Lower leg skin (tissue), 3 donors: ENCODE results near the gene AKAP14.

Source experiments
- POLR2A ChIP-seq, 2 donors: fragments of 450-650 bp; IDR thresholded peaks; one replicate each; pipeline ENCODE4 v1.6.1; 2016 to 2017; ENCODE audit warnings: antibody characterized with exemption in 2 of 2, mild to moderate bottlenecking in 1 of 2, moderate library complexity in 1 of 2
- TF ChIP-seq, protein P1 (sequence below), 3 donors: fragments of 450-650 bp; IDR thresholded peaks; one replicate each; pipeline ENCODE4 v1.5.1; 2016; ENCODE audit warnings: antibody characterized with exemption in 3 of 3, mild to moderate bottlenecking in 3 of 3, moderate library complexity in 2 of 3

DNA sequence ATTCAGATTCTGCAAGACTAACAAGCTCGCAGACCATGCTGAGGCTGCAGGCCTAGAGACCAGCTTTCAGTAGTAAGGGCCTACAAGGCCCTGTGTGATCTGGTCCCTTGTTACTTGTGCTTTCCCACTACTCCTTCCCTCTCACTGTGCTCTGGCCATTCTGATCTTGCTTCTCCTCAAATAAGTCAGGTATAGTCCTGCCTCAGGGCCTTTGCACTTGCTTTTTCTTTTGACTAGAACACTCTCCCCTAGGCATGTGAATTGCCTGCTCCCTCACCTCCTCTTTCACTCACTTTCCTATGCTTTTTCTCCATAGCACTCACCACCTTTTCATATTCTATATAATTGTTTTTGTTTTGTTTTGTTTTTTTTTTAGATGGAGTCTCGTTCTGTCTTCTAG, 22.2 kb downstream of the AKAP14 start:
- TF ChIP-seq, protein P1, sequence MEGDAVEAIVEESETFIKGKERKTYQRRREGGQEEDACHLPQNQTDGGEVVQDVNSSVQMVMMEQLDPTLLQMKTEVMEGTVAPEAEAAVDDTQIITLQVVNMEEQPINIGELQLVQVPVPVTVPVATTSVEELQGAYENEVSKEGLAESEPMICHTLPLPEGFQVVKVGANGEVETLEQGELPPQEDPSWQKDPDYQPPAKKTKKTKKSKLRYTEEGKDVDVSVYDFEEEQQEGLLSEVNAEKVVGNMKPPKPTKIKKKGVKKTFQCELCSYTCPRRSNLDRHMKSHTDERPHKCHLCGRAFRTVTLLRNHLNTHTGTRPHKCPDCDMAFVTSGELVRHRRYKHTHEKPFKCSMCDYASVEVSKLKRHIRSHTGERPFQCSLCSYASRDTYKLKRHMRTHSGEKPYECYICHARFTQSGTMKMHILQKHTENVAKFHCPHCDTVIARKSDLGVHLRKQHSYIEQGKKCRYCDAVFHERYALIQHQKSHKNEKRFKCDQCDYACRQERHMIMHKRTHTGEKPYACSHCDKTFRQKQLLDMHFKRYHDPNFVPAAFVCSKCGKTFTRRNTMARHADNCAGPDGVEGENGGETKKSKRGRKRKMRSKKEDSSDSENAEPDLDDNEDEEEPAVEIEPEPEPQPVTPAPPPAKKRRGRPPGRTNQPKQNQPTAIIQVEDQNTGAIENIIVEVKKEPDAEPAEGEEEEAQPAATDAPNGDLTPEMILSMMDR (IDR thresholded peaks at IDR 0.05), result no peak
- TF ChIP-seq POLR2A (IDR thresholded peaks at IDR 0.05), result no peak
